Endothelial cell of umbilical vein (primary cell): ENCODE results near the gene C5orf58. TPM values are rescaled to one million over a fixed set of nuclear protein-coding genes. Genes with fewer than 3 reads are reported as not detected.

Source experiments
- BruUV-seq: library from RNA; stranded (reverse); fragments of 400-500 nt; replicated peaks from 2 replicates; lab custom pipeline; 2021; lab: Mats Ljungman, UMichigan
- CTCF ChIA-PET: fragments of 300-600, 350-600 bp; sonication (Branson Sonifier 250); formaldehyde crosslinking; loops from one replicate; lab custom pipeline; 2021; ENCODE audit warnings: antibody characterized with exemption, inconsistent platforms; lab: Charles Lee
- POLR2A ChIA-PET: fragments of 300-600, 350-600 bp; sonication (Branson Sonifier 250); formaldehyde crosslinking; loops from one replicate; lab custom pipeline; 2021; ENCODE audit warnings: antibody characterized with exemption, inconsistent platforms; lab: Charles Lee
- DNase-seq: peaks from one replicate; pipeline ENCODE4 v3.0.0-alpha.2; 2011; ENCODE audit warnings: low read depth, low spot score
- FAIRE-seq: peaks from 2 replicates; lab custom pipeline; 2011; peaks lifted over from hg19 to GRCh38; lab: Jason Lieb, UNC
- H2AFZ ChIP-seq: 2 replicates; pipeline ENCODE4 v1.6.0; 2012; ENCODE audit warnings: low read depth, low read length, control low read depth, inconsistent platforms
- H3K27ac ChIP-seq: 2 replicates; pipeline ENCODE4 v1.5.1; 2011; ENCODE audit warnings: low read depth, mild to moderate bottlenecking, control low read depth, low read length, moderate library complexity; ENCODE audit not compliant: insufficient read depth
- H3K27me3 ChIP-seq, 2 experiments: 2 replicates each; pipeline versions ENCODE4 v1.6.0 to v1.6.1; 2011; ENCODE audit warnings: low read length in 2 of 2, mixed read lengths in 1 of 2; ENCODE audit not compliant: control insufficient read depth in 2 of 2, insufficient read depth in 2 of 2
- H3K36me3 ChIP-seq, 2 experiments: 2 replicates in 1 of 2; 3 replicates in 1 of 2; pipeline ENCODE4 v1.5.1; 2011; ENCODE audit warnings: low read length in 2 of 2, mild to moderate bottlenecking in 1 of 2, moderate library complexity in 1 of 2; ENCODE audit not compliant: control insufficient read depth in 2 of 2, insufficient read depth in 2 of 2; ENCODE audit errors: extremely low read depth in 1 of 2
- H3K4me1 ChIP-seq: 3 replicates; pipeline ENCODE4 v1.5.1; 2011; ENCODE audit warnings: mild to moderate bottlenecking, low read length; ENCODE audit not compliant: control insufficient read depth, insufficient read depth; ENCODE audit errors: extremely low read depth
- H3K4me2 ChIP-seq: 2 replicates; pipeline ENCODE4 v1.6.1; 2011; ENCODE audit warnings: low read length, control low read depth, mixed read lengths; ENCODE audit not compliant: insufficient read depth
- H3K4me3 ChIP-seq, 3 experiments: fragments of 200-600 bp in 1 of 3; sonication (generic), shearing (Covaris generic) in 1 of 3; replicated peaks in 1 of 3; 2 replicates each; pipeline ENCODE4 v1.5.1; 2011 to 2016; ENCODE audit warnings: control low read depth in 3 of 3, low read length in 3 of 3, mild to moderate bottlenecking in 2 of 3, inconsistent platforms in 1 of 3, low read depth in 1 of 3, moderate library complexity in 1 of 3; ENCODE audit not compliant: insufficient read depth in 1 of 3
- H3K79me2 ChIP-seq: 2 replicates; pipeline ENCODE4 v1.6.0; 2012; ENCODE audit warnings: low read length, inconsistent platforms; ENCODE audit not compliant: control insufficient read depth, insufficient read depth
- H3K9ac ChIP-seq: replicated peaks from 2 replicates; pipeline ENCODE3; 2011; ENCODE audit warnings: low read length, control low read depth; ENCODE audit not compliant: insufficient read depth; ENCODE audit errors: extremely low read depth
- H3K9me1 ChIP-seq: replicated peaks from 3 replicates; pipeline ENCODE4 v1.6.0; 2011; ENCODE audit warnings: mild to moderate bottlenecking, low read length; ENCODE audit not compliant: control insufficient read depth, insufficient read depth; ENCODE audit errors: extremely low read depth
- H3K9me3 ChIP-seq: replicated peaks from 2 replicates; pipeline ENCODE4 v1.5.1; 2012; ENCODE audit warnings: low read length, inconsistent platforms; ENCODE audit not compliant: control insufficient read depth, insufficient read depth
- H4K20me1 ChIP-seq: replicated peaks from 2 replicates; pipeline ENCODE3; 2011; ENCODE audit warnings: mild to moderate bottlenecking, low read length; ENCODE audit not compliant: control insufficient read depth, insufficient read depth; ENCODE audit errors: extremely low read depth
- CTCF ChIP-seq, 2 donors: IDR thresholded peaks; 1 replicate in 1 of 2; 2 replicates in 1 of 2; pipeline ENCODE4 v1.5.1; 2011; ENCODE audit warnings: low read length in 2 of 2, mild to moderate bottlenecking in 2 of 2, moderate library complexity in 2 of 2, control low read depth in 1 of 2, inconsistent platforms in 1 of 2, low read depth in 1 of 2; ENCODE audit not compliant: insufficient read depth in 1 of 2; ENCODE audit errors: extremely low read depth in 1 of 2
- EZH2 ChIP-seq: IDR thresholded peaks from 2 replicates; pipeline ENCODE4 v1.6.1; 2012; ENCODE audit warnings: borderline replicate concordance, low read depth, mild to moderate bottlenecking, moderate library complexity, low read length, inconsistent platforms; ENCODE audit not compliant: severe bottlenecking
- FOS ChIP-seq: IDR thresholded peaks from 2 replicates; pipeline ENCODE4 v1.6.1; 2011; ENCODE audit warnings: mild to moderate bottlenecking, low read length, moderate library complexity, borderline replicate concordance; ENCODE audit not compliant: insufficient read depth
- GATA2 ChIP-seq: IDR thresholded peaks from 2 replicates; pipeline ENCODE4 v1.7.0; 2011; ENCODE audit warnings: low read depth, mild to moderate bottlenecking, moderate library complexity, mixed read lengths, low read length; ENCODE audit not compliant: insufficient read length, insufficient read depth
- JUN ChIP-seq: IDR thresholded peaks from 2 replicates; pipeline ENCODE4 v1.6.1; 2011; ENCODE audit warnings: borderline replicate concordance, low read depth; ENCODE audit not compliant: insufficient read length, insufficient read depth
- MYC ChIP-seq: IDR thresholded peaks from one replicate; pipeline ENCODE4 v1.6.1; 2011; ENCODE audit warnings: mild to moderate bottlenecking, low read depth, low read length
- POLR2A ChIP-seq: IDR thresholded peaks from 2 replicates; pipeline ENCODE4 v1.6.1; 2012; ENCODE audit warnings: low read depth, mild to moderate bottlenecking, control low read depth, low read length
- POLR2AphosphoS5 ChIP-seq: IDR thresholded peaks from 2 replicates; pipeline ENCODE4 v1.6.1; 2012; ENCODE audit warnings: low read depth, mild to moderate bottlenecking, control low read depth, low read length, moderate library complexity; ENCODE audit not compliant: insufficient read depth
- dilution Hi-C: fragments of 300-500 bp; cut with MboI; formaldehyde crosslinking; loops from one replicate; pipeline ENCODE4 v1.15.0; 2019; ENCODE audit warnings: low sequenced_read_pairs; ENCODE audit not compliant: extremely low pct_ligation_motif_present
- intact Hi-C: fragments of 100-400 bp; cut with micrococcal nuclease; formaldehyde crosslinking; loops from one replicate; pipeline ENCODE4 v1.10.0; 2022
- polyA plus RNA-seq, 4 experiments: library from polyadenylated mRNA; depleted of rRNA in 3 of 4; stranded (reverse) in 3 of 4; unstranded in 1 of 4; fragments of >200 nt; gene quantifications; 2 replicates each; pipeline versions ENCODE4 v1.2.1 to v1.2.3, GENCODE V29; 2011 to 2012; ENCODE audit warnings: missing spikeins in 1 of 4
- total RNA-seq: library from RNA; stranded (reverse); gene quantifications from 2 replicates; pipeline ENCODE4 v1.2.3, GENCODE V29; 2021
- TF ChIP-seq, protein P1 (sequence below): IDR thresholded peaks from 2 replicates; pipeline ENCODE4 v1.6.1; 2011; ENCODE audit not compliant: insufficient read depth, insufficient read length

C5orf58 gene
- total and polyA plus RNA-seq, 2 donors (not counting 3 experiments of a cell fraction or from before 2014, with no cell fraction given) = not detected

GRCh38 chr5:170202117-170202516 is 30.7 kb upstream of the C5orf58 start:
- Histone ChIP-seq H3K9me1 (no peaks in the 10 kb centered on the region), H3K79me2 (no peaks in the 10 kb centered on the region), H3K36me3 (no peaks in the 10 kb centered on the region), H3K4me2 (no peak overlapping the region), H3K27ac (no peak overlapping the region), H3K9me3 (no peaks in the 10 kb centered on the region), H3K4me3 (no peak overlapping the region), H4K20me1 (no peaks in the 10 kb centered on the region), H3K4me1 (no peaks in the 10 kb centered on the region), H2AFZ (no peak overlapping the region), H3K27me3 (peaks cover 7 to 10% of the 10 kb centered on the region in 2 experiments), H3K9ac (no peak overlapping the region)
- intact Hi-C loops = no loop called here
- POLR2A ChIA-PET = no interaction called here
- TF ChIP-seq MYC (no peak), GATA2 (no peak), CTCF (IDR thresholded peaks at IDR 0.05; ENCODE audit: extremely low read depth in 1 of 2, insufficient read depth in 1 of 2, low read depth in 1 of 2, low read length in 2 of 2) (no peak), JUN (no peak), FOS (no peak), POLR2AphosphoS5 (no peak), EZH2 (no peak), POLR2A (no peak)
- TF ChIP-seq, protein P1, sequence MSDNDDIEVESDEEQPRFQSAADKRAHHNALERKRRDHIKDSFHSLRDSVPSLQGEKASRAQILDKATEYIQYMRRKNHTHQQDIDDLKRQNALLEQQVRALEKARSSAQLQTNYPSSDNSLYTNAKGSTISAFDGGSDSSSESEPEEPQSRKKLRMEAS = no peak
- no TSS peak for BruUV-seq
- FAIRE-seq = no peak
- DNase-seq = no peak
- dilution Hi-C loops = no loop called here
- CTCF ChIA-PET = interaction anchor here (0.6 to 1.5 kb wide), 5 partner anchors 14 to 120 kb away, joined by 3 to 5 read pairs (median 3); no protein-coding TSS in a partner anchor
